Right ventricle myocardium inferior (tissue), 1 donor: ENCODE results near the gene SNX25. TPM values are rescaled to one million over a fixed set of nuclear protein-coding genes. Genes with fewer than 3 reads are reported as not detected.

Source experiments
- ATAC-seq: fragments of 200-7000 bp; cut with Tn5 transposase; one replicate; pipeline ENCODE4 v1.9.1; 2020; ENCODE audit warnings: mild to moderate bottlenecking, moderate library complexity
- DNase-seq: peaks from one replicate; pipeline ENCODE4 v3.0.0; 2021; ENCODE audit errors: missing footprints
- intact Hi-C: fragments of 100-400 bp; cut with DNase I; formaldehyde crosslinking; loops from one replicate; pipeline ENCODE4 v1.11.0; 2022
- total RNA-seq: library from RNA; stranded (reverse); fragmentation: NEBNext Ultra II Directional; extraction: Animal tissue kit (Norgen Biotek cat#: 25700); gene quantifications from one replicate; pipeline ENCODE4 v1.2.1, GENCODE V29; 2021
- donor health status: DM: no; HTN: yes; CAD: no; lungs with severe emphysema.

SNX25 gene
- total RNA-seq, 1 donor from 2014 or later, result 10.9 TPM

DNA sequence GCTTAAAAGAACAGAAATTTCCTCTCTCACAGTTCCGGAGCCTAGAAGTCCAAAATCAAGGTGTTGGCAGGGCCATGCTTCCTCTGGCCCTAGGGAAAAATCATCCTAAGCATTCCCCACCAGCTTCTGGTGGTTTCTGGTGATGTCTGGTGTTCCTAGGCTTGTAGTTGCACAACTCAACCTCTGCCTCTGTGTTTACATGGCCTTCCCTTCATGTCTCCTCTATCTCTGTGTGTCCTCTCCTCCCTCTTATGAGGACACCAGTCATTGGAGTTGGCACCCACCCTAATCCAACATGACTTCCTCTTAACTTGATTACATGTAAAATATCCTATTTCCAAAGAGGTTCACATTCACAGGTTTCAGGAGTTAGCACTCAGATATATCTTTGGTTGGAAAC lies 170.9 kb downstream of the SNX25 start:
- intact Hi-C loops, result no loop called here
- ATAC-seq, result no peak

DNA sequence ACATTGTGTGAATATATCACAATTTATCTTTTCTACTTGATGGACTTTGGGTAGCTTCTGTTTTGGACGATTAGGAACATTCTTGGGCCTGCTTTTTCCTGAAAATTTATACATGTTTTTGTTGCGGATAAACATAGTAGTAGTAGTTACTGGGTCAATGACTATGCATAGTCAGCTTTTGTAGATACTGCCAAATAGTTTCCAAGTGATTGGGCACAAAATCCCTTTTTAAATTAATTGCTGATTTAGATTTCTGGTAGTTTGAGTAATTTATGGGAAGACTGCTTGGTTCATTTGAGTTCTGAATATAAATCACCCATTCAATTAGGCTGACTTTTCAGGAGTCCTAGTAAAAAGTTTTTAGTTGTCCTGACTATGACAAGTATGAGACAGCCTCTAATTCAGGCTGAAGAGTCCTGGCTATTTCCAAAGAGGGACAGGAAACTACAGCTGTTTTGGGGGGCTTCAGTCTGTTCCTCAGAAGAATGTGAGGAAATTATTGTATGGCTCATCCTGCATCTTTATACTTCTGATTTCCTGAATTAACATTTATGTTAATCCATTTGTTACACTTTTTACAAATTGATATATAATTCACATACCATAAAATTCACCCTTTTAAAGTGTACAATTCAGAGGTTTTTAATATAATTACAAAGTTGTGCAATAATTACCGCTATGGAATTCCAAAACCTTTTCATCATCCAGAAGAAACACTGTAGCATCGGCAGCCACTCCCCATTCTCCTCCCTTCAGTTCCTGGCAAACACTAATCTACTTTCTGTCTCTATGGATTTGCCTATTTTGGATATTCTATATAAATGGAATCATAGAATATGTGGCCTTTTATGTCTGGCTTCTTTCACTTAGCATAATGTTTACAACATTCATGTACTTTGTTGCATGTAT lies 172.1 kb downstream of the SNX25 start:
- intact Hi-C loops, result no loop called here
- no peak for DNase-seq
- no peak for ATAC-seq

More for the DNA sequence above, 170.9 kb downstream of the SNX25 start:
- no peak for DNase-seq

DNA sequence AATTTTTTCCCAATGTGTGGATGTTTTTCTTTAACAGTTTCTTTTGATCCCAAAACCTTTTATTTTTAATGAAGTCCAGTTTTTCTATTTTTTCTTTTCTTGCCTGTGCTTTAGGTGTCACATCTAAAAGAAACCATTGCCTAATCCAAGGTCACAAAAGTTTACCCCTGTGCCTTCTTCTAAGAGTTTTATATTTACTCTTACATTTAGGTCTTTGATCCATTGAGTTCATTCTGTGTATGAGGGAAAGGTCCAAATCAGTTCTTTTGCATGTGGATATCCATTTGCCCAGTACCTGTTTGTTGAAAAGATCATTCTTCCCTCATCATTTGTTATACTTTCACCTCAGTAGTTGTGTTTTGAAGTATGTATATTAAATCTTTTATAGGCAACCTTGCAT lies 173.4 kb downstream of the SNX25 start:
- no peak for ATAC-seq
- intact Hi-C loops, result no loop called here

DNA sequence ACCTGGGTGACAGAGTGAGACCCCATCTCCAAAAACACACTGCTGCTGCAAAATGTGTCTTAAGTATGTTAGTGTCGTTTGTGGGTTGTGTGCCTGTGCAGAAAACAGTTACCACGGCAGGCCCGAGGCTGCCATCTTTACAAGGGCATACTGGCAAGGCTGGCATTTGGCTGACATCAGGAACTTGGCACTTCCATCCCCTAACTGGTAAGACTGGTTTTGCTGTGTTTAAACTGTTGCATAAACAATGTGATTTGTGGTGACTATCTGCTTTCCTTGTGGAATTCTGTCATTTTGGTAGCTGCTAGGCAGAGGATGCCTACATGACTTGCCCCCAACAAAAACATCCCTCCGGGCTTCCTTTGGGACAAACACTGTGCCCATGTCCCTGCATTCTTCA lies 174.1 kb downstream of the SNX25 start:
- ATAC-seq (no peak), DNase-seq (no peak)
- intact Hi-C loops, result no loop called here

More for the DNA sequence above, 173.4 kb downstream of the SNX25 start:
- no peak for DNase-seq

DNA sequence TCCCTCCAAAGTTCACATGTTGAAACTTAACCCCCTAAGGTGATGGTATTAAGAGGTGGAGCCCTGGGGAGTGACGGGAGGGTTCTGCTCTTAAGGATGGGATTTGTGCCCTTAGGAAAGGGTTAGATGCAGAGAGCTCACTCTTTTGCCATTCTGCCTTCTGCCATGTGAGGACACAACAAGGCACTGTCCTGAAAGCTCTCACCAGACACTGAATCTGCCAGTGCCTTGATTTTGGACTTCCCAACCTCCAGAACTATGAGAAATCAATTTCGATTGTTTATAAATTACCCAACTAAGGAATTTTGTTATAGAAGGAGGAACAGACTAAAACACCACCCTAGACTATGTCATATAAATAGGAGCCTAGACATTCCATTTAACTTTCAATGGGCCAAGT lies 174.7 kb downstream of the SNX25 start:
- ATAC-seq (no peak), DNase-seq (no peak)
- intact Hi-C loops, result no loop called here

DNA sequence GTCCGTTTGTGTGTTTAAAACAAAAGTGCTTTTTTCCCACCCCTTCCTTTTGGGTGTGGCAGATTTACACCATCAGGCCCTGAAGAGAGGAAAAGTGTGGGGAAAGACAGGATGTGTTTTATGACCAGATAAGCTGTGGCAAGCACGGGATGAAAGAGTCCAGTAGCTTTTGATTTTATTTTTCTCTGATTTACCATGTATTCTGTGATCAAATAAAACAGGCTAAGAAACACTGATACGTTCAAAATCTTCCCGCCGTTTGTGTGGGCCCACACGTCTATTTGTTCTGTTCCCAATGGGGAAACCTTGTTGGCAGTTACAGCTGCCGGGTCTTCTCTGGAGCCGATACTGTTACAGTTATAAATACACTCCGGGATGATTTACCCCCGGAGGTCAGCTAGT lies 175.5 kb downstream of the SNX25 start:
- ATAC-seq (peak; percentile 26), DNase-seq (no peak)
- intact Hi-C loops, result no loop called here

DNA sequence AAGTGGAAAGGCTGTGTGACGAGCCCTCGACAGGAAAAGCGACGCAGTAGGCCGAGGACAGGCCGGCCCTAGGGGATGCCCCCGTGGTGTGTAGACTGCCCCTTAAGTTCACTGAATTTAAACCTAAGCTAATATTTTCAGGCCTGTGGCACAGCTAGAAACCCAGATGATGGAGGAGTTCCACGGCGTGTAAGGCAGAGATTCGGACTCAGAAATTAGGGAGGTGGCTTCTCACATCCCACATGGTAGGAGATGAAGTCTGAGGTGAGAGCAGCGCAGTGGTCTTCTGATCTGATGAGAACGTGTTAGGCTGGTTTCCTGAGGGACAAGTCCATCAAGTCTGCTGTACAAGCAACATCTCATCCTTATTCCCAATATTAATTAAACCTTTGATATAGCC lies 178.6 kb downstream of the SNX25 start:
- intact Hi-C loops, result no loop called here
- DNase-seq, result no peak
- ATAC-seq, result no peak

DNA sequence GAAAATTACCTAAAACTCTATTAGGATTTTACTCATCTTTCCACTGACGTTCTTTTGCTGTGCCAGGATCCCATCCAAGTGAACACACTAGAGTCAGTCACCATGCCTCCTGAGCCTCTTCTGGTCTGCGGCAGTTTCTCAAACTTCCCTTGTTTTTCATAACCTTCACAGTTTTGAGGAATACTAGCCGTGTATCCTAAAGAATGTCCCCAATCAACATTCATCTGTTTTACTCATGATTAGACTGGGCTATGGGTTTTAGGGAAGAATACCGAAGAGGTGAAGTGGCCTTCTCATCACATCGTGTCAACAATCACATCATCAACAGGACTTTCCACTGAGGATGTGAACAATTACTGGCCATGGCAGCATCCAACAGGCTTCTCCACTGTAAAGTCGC lies 181.5 kb downstream of the SNX25 start:
- DNase-seq, result no peak
- intact Hi-C loops, result loop anchor here (10.0 kb wide), 2 partner anchors 204 to 246 kb away; partner anchors contain the start of gene SLC25A4
- no peak for ATAC-seq

DNA sequence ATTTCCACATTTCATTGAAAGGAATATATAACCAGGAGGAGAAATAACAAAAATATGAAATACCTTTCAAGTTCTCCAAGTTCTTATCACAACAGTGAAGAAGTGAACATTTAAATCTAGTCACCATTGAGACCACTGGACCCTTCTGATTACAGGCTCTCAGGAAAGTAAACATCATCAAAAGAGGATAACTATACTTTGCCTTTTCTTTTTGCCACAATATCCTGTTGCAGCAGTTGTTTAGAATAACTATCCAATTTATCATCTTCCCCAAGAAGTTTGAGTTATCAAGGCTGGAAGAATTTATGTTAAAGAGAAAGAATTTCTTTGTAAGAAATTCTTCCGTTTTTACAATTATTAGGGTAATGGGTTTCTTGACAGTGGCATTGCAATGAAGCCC lies 182.8 kb downstream of the SNX25 start:
- ATAC-seq (no peak), DNase-seq (no peak)
- intact Hi-C loops, result loop anchor here (10.0 kb wide), 2 partner anchors 203 to 247 kb away; partner anchors contain the start of gene SLC25A4

DNA sequence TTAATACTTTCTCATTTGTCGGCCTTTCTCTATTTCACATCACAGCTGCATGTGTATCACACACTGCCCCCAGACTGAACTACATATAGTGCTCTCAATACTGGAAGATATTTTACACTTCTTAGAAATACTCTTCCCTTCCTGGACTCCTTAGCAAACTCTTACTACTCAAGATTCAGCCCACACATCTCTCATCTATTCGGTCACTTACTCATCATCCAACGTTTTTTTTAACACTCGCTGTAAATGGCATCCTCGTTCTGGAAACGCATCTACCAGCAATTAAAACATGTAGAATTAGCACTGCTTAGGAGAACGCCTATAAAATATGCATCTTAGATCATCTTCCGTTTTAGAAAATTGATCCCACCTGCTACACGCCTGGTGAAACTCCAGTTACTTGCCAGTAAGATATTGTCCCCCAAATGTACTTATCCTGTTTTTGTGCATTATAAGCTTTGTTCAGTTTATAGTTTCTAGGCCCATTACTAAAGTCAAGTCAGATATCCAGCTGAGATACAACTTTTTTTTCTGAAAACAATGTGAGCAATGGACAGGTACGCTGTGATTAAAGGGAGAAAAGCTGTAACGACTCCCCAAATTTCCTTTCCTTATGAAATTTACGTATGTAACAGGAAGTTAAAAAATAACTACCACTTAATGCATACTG lies 185.3 kb downstream of the SNX25 start:
- no peak for ATAC-seq
- intact Hi-C loops, result loop anchor here (10.0 kb wide), 2 partner anchors 200 to 250 kb away; partner anchors contain the start of gene SLC25A4
- DNase-seq, result no peak

DNA sequence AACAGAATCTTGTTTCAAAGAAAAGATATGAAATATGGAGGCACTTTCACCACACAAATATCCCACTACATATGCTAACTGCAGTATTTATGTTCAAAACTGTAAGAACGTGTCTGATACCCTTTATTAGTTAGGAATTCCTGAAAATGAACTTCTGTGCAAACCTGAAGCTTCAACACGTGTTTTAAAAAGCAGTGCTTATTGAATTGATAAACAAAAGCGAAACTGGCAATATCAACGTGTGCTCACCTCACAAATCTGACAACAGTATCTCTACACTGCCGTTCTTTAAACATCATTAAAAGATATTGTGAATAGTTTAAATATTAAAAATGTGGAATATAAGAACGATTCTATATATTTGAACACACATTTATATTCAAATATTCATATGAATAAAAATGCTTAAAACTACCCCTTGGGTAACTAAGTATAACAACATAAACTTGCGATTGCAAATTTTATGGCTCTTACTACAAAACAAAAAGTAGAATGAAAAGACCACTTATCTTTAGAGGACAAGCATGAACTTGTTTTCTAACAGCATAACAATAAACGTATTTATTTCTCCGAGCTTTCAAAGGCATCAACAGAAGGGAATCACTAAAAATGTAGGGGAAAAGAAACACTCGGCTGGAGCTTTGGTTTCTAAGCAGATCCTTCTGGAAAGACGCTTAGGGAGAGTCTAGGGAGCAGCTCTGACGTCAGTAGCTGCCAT lies 186.0 kb downstream of the SNX25 start, which contains the start of gene LRP2BP:
TSS of gene LRP2BP (minus strand) at position 687 of the 718 bp plus-strand sequence. CDS start 17,738 bp downstream, outside the sequence.
- ATAC-seq, result no peak
- DNase-seq, result no peak
- intact Hi-C loops, result loop anchor here (10.0 kb wide), 2 partner anchors 199 to 251 kb away; partner anchors contain the start of gene SLC25A4

DNA sequence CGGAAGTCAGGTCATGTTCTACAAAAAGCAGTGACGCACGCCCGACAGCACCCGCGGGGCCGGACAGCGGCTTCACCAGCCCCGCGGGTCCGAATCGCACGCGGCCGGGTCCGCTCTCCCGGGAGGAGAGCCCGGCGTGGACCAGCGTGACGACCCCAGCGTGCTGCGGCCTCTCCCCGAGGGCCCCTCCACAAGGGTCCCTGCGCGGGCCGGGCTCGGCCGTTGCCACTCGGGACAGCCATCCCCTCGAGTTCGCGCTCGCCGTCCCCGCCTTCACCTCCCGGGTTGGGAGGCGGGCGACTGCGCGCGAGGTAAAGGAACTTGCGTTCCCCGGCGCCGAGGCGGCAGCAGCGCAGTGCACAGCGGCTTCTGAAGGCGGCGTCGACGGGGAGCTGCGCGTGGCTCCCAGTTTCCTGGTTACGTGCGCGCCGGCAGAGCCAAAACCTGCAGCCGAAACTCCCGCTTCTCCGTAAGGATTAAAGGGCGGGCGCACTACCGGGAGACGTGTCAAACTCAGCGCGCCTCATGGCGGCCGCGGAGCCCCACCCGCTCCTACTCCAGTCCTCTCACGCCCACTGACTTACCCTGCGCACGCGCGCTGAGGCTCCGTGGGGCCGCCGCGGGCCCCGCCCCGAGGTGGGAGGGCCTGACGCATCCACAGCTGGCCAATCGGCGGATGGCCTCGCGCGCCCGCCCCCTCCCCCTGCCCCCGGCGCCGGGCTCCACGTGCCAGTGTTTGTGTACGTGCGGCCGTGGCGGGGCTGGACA lies 186.7 kb downstream of the SNX25 start:
- ATAC-seq, result peak; percentile 98

DNA sequence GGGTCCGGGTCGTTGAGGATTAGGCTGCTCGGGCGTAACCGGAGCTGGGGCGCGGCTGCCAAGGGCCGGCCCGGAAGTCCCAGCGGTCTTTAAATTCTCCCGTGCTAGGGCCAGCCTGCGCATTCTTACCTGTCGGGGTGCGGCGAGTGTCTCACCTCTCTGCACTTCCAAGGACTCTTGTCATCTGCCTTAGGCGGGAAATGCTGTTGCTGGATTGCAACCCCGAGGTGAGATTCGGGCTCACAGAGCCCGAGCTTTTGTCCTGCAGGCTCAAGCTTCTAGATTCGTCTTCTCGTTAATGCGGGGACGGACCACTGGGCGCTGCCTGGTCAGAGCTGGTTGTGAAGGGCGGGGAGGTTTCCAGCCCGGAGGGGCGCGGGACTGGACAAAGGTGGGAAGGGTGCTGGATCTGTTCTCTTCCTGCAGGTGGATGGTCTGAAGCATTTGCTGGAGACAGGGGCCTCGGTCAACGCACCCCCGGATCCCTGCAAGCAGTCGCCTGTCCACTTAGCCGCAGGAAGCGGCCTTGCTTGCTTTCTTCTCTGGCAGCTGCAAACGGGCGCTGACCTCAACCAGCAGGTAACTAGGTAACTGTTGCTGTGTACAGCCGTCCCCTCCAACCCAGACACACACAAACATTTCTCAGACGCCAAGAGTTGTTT lies 187.5 kb downstream of the SNX25 start, which contains the start of gene ANKRD37:
TSS of gene ANKRD37 (plus strand) at position 118 of the 662 bp plus-strand sequence. CDS start at position 201, 83 bp downstream.
- ATAC-seq, result peak; percentile 11
- peak; percentile 70 for DNase-seq
- intact Hi-C loops, result loop anchor here (2.0 to 10.0 kb wide), 4 partner anchors 28 to 252 kb away; partner anchors contain the start of genes SLC25A4 and UFSP2

More for the DNA sequence above, 186.7 kb downstream of the SNX25 start:
- intact Hi-C loops, result loop anchor here (2.0 to 10.0 kb wide), 4 partner anchors 29 to 251 kb away; partner anchors contain the start of genes SLC25A4 and UFSP2
- DNase-seq, result peak; percentile 97

DNA sequence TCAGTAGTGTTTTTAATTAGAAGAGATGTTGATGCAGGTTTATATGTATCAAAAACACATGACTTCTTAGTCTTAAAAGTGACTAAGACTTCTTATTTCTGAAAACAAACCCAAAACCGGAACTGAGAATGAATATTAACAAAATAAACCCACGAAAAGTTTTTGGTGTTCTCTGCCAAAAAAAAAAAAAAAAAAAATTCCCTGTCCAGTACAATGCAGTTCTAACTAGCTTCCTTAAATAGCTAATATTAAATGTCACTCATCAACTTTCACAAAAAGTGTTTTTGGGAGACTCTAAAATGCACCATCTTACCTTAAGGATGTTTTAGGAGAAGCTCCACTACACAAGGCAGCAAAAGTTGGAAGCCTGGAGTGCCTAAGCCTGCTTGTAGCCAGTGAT lies 189.2 kb downstream of the SNX25 start:
- ATAC-seq (no peak), DNase-seq (no peak)
- intact Hi-C loops, result loop anchor here (10.0 kb wide), 2 partner anchors 196 to 254 kb away; partner anchors contain the start of gene SLC25A4

DNA sequence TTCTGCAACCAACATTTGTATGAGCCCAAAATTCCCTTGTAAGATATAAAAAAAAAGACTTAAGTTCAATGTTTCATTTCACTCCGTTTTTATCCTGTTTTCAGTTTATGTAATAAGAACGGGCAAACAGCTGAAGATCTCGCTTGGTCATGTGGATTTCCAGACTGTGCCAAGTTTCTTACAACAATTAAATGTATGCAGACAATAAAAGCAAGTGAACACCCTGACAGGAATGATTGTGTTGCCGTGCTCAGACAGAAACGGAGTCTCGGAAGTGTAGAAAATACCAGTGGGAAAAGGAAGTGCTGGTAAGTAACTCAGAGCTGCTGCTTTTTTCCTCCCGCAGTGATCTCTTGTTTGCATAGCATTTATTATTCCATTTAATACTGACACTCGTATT lies 190.1 kb downstream of the SNX25 start:
- DNase-seq, result no peak
- no peak for ATAC-seq
- intact Hi-C loops, result loop anchor here (10.0 kb wide), 2 partner anchors 195 to 255 kb away; partner anchors contain the start of gene SLC25A4

DNA sequence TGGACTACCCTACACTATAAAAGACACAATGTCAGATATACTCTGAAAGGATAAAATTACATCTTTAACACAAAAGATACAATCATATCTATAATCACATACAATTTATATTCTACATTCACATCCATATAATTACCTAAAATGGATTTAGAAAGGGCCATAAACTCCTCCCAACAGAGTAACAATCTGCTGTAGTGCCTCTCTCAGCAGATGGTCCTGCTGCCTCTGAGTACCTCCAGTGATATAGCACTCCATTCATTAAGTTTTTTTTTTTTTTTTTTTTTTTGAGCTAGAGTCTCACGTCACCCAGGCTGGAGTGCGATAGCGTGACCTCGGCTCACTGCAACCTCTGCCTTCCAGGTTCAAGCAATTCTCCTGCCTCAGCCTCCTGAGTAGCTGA lies 194.6 kb downstream of the SNX25 start:
- intact Hi-C loops, result no loop called here

DNA sequence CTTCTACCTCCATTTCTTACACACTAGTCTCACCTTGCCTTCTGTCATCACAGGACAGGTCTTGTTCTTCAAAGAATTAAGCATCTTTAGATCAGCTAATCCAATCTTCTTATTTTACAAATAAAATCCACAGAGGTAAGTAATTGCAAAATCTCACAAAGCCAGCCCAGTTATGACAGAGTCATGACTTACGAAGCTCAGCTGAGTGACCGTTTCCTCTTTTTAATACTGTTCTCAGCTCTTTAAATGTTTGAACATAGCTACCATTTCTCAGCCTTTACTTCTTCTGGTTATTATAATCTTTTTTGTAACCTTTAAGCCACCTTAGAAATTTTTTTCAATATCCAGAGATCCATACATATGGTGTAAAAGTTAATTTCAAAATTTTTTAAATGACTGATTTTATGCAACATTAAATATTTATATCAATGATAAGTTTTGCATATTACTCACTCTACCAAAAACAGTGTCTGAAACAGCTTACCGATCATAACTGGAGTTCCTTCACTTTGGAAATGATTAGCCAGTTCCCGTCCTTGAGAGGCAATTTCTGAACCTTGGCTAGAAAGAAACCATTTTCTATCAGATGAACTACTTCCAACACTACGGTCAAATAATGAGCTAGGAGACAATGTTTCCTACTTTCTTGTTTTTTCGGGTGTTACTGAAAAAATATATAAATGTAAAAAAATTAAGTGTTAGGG lies 196.1 kb downstream of the SNX25 start:
- DNase-seq (no peak), ATAC-seq (no peak)
- intact Hi-C loops, result no loop called here

More for the DNA sequence above, 194.6 kb downstream of the SNX25 start:
- DNase-seq (no peak), ATAC-seq (no peak)
